Calu3 (cell line): Measurements from ENCODE around the gene RIBC2. TPM values are rescaled to one million over a fixed set of nuclear protein-coding genes. Genes with fewer than 3 reads are reported as not detected.

Source experiments
- BruUV-seq: library from RNA; stranded (reverse); fragments of 400-500 nt; replicated peaks from 2 replicates; lab custom pipeline; 2021; lab: Mats Ljungman, UMichigan
- CTCF ChIA-PET: fragments of 300-600 bp; sonication (Branson Sonifier 250); formaldehyde crosslinking; loops from one replicate; lab custom pipeline; 2022; ENCODE audit warnings: antibody characterized with exemption; lab: Charles Lee
- DNase-seq: peaks from one replicate; pipeline ENCODE4 v3.0.0; 2022
- H3K27ac Mint-ChIP-seq: one replicate; pipeline ENCODE4 v1.8.0; 2022; ENCODE audit warnings: mixed read lengths; ENCODE audit not compliant: unreplicated experiment
- H3K27me3 Mint-ChIP-seq: one replicate; pipeline ENCODE4 v1.8.0; 2022; ENCODE audit warnings: mixed read lengths; ENCODE audit not compliant: unreplicated experiment
- H3K36me3 Mint-ChIP-seq: one replicate; pipeline ENCODE4 v1.8.0; 2022; ENCODE audit warnings: mild to moderate bottlenecking, moderate library complexity, mixed read lengths; ENCODE audit not compliant: insufficient read depth, unreplicated experiment
- H3K4me1 Mint-ChIP-seq: one replicate; pipeline ENCODE4 v1.8.0; 2022; ENCODE audit warnings: mild to moderate bottlenecking, low read depth, mixed read lengths; ENCODE audit not compliant: unreplicated experiment
- H3K4me3 Mint-ChIP-seq: one replicate; pipeline ENCODE4 v1.8.0; 2022; ENCODE audit warnings: mild to moderate bottlenecking, low read depth, moderate library complexity, mixed read lengths; ENCODE audit not compliant: unreplicated experiment
- H3K9me3 Mint-ChIP-seq: one replicate; pipeline ENCODE4 v1.8.0; 2022; ENCODE audit warnings: low read depth, mixed read lengths; ENCODE audit not compliant: unreplicated experiment
- intact Hi-C: fragments of 100-400 bp; cut with micrococcal nuclease; formaldehyde crosslinking; loops from one replicate; pipeline ENCODE4 v1.10.0; 2022; ENCODE audit not compliant: unreplicated experiment
- total RNA-seq: library from RNA; stranded (reverse); gene quantifications from 2 replicates; pipeline ENCODE4 v1.2.3, GENCODE V29; 2022
- TF ChIP-seq, protein P1 (sequence below): fragments of 200-600 bp; IDR thresholded peaks from one replicate; pipeline ENCODE4 v1.8.0; 2022; ENCODE audit warnings: antibody characterized with exemption; ENCODE audit not compliant: unreplicated experiment

RIBC2 gene
- total RNA-seq, 1 experiment from 2014 or later: 4.5 TPM

DNA sequence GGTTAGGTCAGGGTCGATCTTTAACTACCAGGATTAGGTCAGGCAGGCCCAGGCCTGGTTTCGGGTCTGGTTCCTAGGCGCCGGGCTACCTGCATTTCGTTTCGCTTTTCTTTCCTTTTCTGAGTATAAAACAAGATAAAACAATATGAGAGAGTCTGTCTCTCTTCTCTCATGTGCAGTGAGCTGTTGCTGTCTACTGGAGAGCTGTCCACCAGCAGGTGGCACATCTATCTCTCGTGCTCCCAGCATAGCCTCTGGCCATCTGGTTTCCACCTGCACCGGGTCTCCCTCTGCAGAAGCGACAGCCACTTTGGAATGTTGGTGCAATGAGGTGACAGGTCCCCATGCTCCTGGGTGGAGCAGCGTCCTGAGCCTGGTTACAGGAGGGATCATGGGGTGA is 27.6 kb downstream of the RIBC2 start:
- TF ChIP-seq, protein P1, sequence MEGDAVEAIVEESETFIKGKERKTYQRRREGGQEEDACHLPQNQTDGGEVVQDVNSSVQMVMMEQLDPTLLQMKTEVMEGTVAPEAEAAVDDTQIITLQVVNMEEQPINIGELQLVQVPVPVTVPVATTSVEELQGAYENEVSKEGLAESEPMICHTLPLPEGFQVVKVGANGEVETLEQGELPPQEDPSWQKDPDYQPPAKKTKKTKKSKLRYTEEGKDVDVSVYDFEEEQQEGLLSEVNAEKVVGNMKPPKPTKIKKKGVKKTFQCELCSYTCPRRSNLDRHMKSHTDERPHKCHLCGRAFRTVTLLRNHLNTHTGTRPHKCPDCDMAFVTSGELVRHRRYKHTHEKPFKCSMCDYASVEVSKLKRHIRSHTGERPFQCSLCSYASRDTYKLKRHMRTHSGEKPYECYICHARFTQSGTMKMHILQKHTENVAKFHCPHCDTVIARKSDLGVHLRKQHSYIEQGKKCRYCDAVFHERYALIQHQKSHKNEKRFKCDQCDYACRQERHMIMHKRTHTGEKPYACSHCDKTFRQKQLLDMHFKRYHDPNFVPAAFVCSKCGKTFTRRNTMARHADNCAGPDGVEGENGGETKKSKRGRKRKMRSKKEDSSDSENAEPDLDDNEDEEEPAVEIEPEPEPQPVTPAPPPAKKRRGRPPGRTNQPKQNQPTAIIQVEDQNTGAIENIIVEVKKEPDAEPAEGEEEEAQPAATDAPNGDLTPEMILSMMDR: peak; percentile 32
- Mint-ChIP-seq H3K27me3 (no peaks in the 10 kb centered on the region), H3K36me3 (no peaks in the 10 kb centered on the region), H3K4me1 (peaks cover 13% of the 10 kb centered on the region), H3K4me3 (peak overlapping the region; percentile 20), H3K9me3 (no peaks in the 10 kb centered on the region), H3K27ac (no peak overlapping the region)
- BruUV-seq: no TSS peak
- intact Hi-C loops: loop anchor here (1.0 kb wide), 1 partner anchor 112 kb away; no protein-coding TSS in a partner anchor
- CTCF ChIA-PET: interaction anchor here (0.6 to 1.6 kb wide), 9 partner anchors 8 to 849 kb away, joined by 3 to 10 read pairs (median 4); no protein-coding TSS in a partner anchor
- DNase-seq: peak; percentile 73

DNA sequence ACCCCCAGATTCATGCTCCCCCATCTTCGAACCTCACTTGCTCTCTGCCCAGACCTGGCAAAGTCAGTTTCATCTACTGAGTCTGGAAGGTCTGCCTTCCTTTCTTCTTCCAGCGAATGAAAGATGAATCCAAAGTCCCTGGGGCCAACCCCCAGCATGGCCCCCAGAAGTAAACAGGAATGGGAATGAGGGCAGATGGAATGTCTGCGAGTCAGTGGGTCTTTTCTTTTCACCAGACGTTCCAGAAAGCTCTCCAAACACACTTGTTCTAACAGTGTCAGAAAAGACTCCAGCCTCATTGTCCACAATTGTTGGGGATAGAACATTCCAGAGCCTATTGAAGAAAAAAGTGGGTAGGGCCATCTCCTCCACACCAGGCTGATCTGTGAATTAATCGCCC is 28.6 kb downstream of the RIBC2 start:
- Mint-ChIP-seq H3K4me1 (peaks cover 13% of the 10 kb centered on the region), H3K9me3 (no peaks in the 10 kb centered on the region), H3K36me3 (no peaks in the 10 kb centered on the region), H3K4me3 (no peak overlapping the region), H3K27me3 (no peaks in the 10 kb centered on the region), H3K27ac (no peak overlapping the region)
- no TSS peak for BruUV-seq
- TF ChIP-seq, protein P1: no peak
- intact Hi-C loops: no loop called here
- no peak for DNase-seq
- CTCF ChIA-PET: interaction anchor here (0.6 to 1.6 kb wide), 7 partner anchors 11 to 848 kb away, joined by 3 to 9 read pairs (median 5); no protein-coding TSS in a partner anchor

DNA sequence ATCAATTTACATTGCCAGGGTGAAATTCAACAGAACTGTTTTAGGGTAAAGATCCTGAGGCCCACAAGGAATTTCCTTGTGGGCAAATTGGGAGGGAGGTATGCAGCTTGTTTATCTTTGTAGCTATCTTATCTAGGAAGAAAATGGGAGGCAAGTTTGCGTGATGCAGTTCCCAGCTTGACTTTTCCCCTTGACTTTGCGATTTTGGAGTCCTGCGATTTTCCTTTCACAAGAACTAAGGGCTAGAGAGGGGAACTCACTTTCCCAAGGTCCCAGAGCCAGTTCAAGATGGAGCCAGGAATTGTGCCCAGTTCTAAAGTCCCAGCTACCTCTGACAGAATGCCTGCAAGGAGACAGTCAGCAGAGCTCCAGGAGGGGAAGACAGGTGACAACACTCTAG is 30.7 kb downstream of the RIBC2 start:
- no peaks in the 10 kb centered on the region for H3K9me3 Mint-ChIP-seq
- H3K4me3 Mint-ChIP-seq: no peak overlapping the region
- no peaks in the 10 kb centered on the region for H3K27me3 Mint-ChIP-seq
- peaks cover 13% of the 10 kb centered on the region for H3K4me1 Mint-ChIP-seq
- CTCF ChIA-PET: interaction anchor here (0.7 kb wide), 1 partner anchor 101 kb away, joined by 4 read pairs; no protein-coding TSS in a partner anchor
- intact Hi-C loops: no loop called here
- TF ChIP-seq, protein P1: no peak
- no peaks in the 10 kb centered on the region for H3K36me3 Mint-ChIP-seq
- H3K27ac Mint-ChIP-seq: no peak overlapping the region
- no TSS peak for BruUV-seq
- no peak for DNase-seq

DNA sequence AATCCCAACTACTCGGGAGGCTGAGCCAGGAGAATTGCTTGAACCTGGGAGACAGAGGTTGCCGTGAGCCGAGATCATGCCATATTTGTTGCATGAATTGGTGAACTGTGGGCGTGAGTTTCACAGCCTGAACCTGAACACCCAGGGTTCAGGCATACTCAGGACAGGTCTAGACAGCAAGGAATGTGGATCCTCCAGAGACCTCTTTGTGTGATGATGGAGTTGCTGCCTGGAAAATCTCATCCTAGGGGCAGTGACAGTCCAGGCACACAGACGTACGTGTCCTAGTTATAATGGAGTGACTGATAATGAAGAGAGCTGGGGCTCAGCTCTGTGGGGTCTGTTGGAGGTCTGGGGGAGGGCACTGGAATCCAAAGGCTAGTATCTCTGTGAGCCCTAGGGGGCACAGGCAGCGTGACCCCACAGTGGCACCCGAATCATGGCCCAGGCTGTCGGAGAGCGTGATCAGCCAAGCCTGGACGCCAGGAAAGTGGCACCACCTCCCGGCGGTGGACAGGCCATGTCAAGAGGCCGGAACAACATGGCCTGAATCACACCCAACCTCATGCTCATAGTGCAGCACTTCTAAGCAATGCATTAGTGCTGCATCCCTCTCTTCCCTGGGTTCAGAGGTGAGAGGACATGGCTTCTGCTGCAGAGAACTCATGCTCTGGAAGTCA is 31.7 kb downstream of the RIBC2 start:
- H3K27me3 Mint-ChIP-seq: peaks cover 2% of the 10 kb centered on the region
- no peaks in the 10 kb centered on the region for H3K36me3 Mint-ChIP-seq
- no peak overlapping the region for H3K27ac Mint-ChIP-seq
- no TSS peak for BruUV-seq
- H3K4me3 Mint-ChIP-seq: no peak overlapping the region
- no peaks in the 10 kb centered on the region for H3K9me3 Mint-ChIP-seq
- CTCF ChIA-PET: no interaction called here
- no peak for DNase-seq
- H3K4me1 Mint-ChIP-seq: peaks cover 13% of the 10 kb centered on the region
- intact Hi-C loops: no loop called here
- TF ChIP-seq, protein P1: no peak
